Measurements from ENCODE around the gene OXSR1.

- TF ChIP-seq POLR2A (IDR thresholded peaks at IDR 0.05; ENCODE audit: low read depth, low read length) (no peak), TAF1 (IDR thresholded peaks at IDR 0.05; ENCODE audit: low read depth, low read length) (no peak), POLR2AphosphoS5 (IDR thresholded peaks at IDR 0.05; ENCODE audit: low read depth, low read length) (no peak), SPI1 (IDR thresholded peaks at IDR 0.05; ENCODE audit: low read depth, low read length) (no peak)
Observed at GRCh38 chr3:38214560-38214959, 49.2 kb downstream of the OXSR1 start.

All from GM12891 (cell line).